PC-9 (cell line): Measurements from ENCODE around the gene MAN1C1.

Experiments used
- EZH2 ChIP-seq: fragments of 200-600 bp; sonication (generic); IDR thresholded peaks from 2 replicates; pipeline ENCODE4 v1.8.0; 2017; ENCODE audit warnings: antibody characterized with exemption, low read depth
- TF ChIP-seq, protein P1 (sequence below): fragments of 200-600 bp; sonication (generic); conservative IDR thresholded peaks from 2 replicates; pipeline ENCODE4 v1.6.1; 2017; ENCODE audit warnings: mixed run types, antibody characterized with exemption, mild to moderate bottlenecking, moderate library complexity

DNA sequence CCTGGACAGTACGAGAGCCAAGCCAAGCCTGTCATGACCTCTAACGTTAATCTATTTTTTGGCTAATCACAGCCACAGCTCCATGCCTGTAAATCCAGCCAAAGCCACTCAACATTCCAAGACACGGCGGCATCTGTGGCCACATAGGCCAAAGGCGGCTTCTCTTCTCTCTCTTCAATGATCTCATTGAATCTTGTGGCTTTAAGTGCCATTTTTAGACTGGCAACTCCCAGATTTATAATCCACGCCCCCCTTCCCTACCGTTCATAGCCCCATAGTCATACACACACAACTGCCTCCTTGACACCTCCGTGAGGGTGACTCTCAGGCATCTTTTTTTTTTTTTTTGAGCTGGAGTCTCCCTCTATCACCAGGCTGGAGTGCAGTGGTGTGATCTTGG lies 177.7 kb downstream of the MAN1C1 start:
- TF ChIP-seq EZH2, result no peak
- TF ChIP-seq, protein P1, sequence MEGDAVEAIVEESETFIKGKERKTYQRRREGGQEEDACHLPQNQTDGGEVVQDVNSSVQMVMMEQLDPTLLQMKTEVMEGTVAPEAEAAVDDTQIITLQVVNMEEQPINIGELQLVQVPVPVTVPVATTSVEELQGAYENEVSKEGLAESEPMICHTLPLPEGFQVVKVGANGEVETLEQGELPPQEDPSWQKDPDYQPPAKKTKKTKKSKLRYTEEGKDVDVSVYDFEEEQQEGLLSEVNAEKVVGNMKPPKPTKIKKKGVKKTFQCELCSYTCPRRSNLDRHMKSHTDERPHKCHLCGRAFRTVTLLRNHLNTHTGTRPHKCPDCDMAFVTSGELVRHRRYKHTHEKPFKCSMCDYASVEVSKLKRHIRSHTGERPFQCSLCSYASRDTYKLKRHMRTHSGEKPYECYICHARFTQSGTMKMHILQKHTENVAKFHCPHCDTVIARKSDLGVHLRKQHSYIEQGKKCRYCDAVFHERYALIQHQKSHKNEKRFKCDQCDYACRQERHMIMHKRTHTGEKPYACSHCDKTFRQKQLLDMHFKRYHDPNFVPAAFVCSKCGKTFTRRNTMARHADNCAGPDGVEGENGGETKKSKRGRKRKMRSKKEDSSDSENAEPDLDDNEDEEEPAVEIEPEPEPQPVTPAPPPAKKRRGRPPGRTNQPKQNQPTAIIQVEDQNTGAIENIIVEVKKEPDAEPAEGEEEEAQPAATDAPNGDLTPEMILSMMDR, result no peak
